Effector memory CD4-positive, alpha-beta T cell (primary cell): ENCODE data around the gene WDR64.

Source experiments
- DNase-seq, 3 donors: peaks; one replicate each; pipeline ENCODE4 v3.0.0-alpha.2; 2020
- H3K27ac ChIP-seq: 2 replicates; pipeline ENCODE4 v1.7.0; 2013; ENCODE audit warnings: mild to moderate bottlenecking, low read length, moderate library complexity; ENCODE audit not compliant: insufficient read depth, poor library complexity, severe bottlenecking
- H3K27me3 ChIP-seq: replicated peaks from 2 replicates; pipeline ENCODE4 v1.7.0; 2013; ENCODE audit warnings: mild to moderate bottlenecking, low read length; ENCODE audit not compliant: insufficient read depth, control insufficient read depth, poor library complexity, severe bottlenecking
- H3K36me3 ChIP-seq: 2 replicates; pipeline ENCODE4 v1.7.0; 2013; ENCODE audit warnings: mild to moderate bottlenecking, low read length, moderate library complexity; ENCODE audit not compliant: control insufficient read depth, insufficient read depth
- H3K4me1 ChIP-seq: 2 replicates; pipeline ENCODE4 v1.7.0; 2013; ENCODE audit warnings: low read length, mild to moderate bottlenecking; ENCODE audit not compliant: control insufficient read depth, insufficient read depth, poor library complexity, severe bottlenecking
- H3K4me3 ChIP-seq: 2 replicates; pipeline ENCODE4 v1.7.0; 2013; ENCODE audit warnings: low read length, low read depth, mild to moderate bottlenecking; ENCODE audit not compliant: insufficient read depth, poor library complexity, severe bottlenecking
- H3K9me3 ChIP-seq: 2 replicates; pipeline ENCODE4 v1.7.0; 2013; ENCODE audit warnings: mild to moderate bottlenecking, low read length, moderate library complexity; ENCODE audit not compliant: control insufficient read depth

The WDR64 gene

DNA sequence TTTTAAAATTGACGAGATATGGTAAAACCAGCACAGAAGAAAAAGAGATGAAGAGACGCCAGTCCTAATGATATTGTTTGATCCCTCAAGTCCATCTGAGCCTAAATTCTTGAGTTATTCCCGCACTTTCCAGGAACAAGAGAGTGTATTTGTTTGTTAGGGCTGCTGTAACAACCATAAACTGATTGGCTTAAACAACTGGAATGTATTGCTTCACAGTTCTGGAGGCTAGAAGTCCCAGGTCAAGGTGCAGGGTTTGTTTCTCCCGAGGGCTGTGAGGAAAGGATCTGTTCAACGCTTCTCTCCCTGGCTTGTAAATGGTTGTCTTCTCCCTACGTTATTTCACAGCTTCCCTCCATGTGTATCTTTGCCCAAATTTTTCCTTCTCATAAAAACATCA lies 188.1 kb downstream of the WDR64 start:
- no peak overlapping the region for H3K4me3 ChIP-seq
- H3K9me3 ChIP-seq, result no peaks in the 10 kb centered on the region
- DNase-seq, result no peak
- H3K4me1 ChIP-seq, result no peaks in the 10 kb centered on the region
- no peaks in the 10 kb centered on the region for H3K36me3 ChIP-seq
- no peaks in the 10 kb centered on the region for H3K27me3 ChIP-seq
- H3K27ac ChIP-seq, result no peak overlapping the region

DNA sequence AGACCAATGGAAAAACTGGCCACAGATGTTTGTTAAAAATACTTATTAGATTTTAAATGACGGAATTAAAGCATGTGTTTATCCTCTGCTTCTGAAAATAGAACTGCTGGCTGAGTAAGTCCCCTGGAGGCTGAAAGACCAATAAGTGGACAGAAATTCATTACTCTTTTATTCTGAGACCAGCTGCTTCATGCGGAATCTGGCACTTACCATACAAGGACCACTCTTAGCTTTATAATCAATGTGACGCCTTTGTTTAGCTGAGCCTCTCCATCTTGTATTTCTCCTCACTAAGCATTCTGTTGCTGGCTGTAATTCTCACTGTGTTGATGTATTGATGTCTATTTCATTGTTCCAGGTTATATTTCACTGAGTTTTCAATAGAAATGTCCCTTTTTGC lies 189.6 kb downstream of the WDR64 start:
- no peak overlapping the region for H3K4me3 ChIP-seq
- no peaks in the 10 kb centered on the region for H3K4me1 ChIP-seq
- H3K9me3 ChIP-seq, result no peaks in the 10 kb centered on the region
- H3K27ac ChIP-seq, result no peak overlapping the region
- no peak for DNase-seq
- H3K36me3 ChIP-seq, result no peaks in the 10 kb centered on the region
- H3K27me3 ChIP-seq, result no peaks in the 10 kb centered on the region

DNA sequence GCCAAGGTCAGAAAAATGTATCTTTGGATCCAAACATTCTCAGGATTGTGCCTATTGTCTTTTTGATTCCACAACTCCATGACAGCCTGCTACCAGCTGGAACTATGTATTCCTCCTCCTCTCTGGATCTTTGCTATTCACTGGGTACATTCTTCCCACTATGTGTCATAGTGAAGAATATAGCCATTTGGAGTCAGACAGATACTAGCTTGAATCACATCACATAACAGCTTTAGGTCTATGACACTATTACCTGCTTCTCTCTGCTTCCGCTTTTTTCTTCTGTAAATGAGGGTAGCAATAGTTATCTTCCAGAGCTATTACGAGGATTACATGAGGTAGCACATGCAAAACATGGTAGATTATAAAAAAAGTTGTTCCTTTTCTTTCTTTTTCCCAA lies 190.5 kb downstream of the WDR64 start:
- H3K36me3 ChIP-seq, result no peaks in the 10 kb centered on the region
- H3K4me3 ChIP-seq, result no peak overlapping the region
- no peaks in the 10 kb centered on the region for H3K4me1 ChIP-seq
- no peaks in the 10 kb centered on the region for H3K9me3 ChIP-seq
- no peak overlapping the region for H3K27ac ChIP-seq
- no peak for DNase-seq
- H3K27me3 ChIP-seq, result no peaks in the 10 kb centered on the region

DNA sequence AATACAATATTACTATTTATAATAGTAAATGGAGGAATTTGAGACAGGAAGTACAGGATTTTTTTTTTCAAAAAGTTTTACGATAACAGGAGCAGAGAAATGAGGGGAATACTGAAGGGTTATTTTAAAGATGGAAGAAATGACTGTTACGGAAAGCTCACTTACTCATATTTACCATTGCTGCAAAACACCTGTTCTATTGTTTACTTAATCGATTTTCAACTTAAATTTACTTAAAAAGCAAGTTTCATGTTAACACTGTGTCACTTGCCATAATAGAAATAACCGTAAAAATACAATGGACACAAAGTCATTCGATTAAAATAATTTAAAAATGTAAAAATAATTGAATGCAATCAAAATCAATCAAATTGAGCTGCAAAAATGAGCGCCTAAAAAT lies 192.5 kb downstream of the WDR64 start:
- Histone ChIP-seq H3K36me3 (no peaks in the 10 kb centered on the region), H3K27ac (no peak overlapping the region), H3K4me3 (no peak overlapping the region), H3K27me3 (no peaks in the 10 kb centered on the region), H3K9me3 (no peaks in the 10 kb centered on the region), H3K4me1 (peaks cover 5% of the 10 kb centered on the region)
- DNase-seq, result no peak

- H3K9me3 ChIP-seq, result no peaks in the 10 kb centered on the region
- H3K4me3 ChIP-seq, result no peak overlapping the region
- no peaks in the 10 kb centered on the region for H3K27me3 ChIP-seq
- peaks cover 5% of the 10 kb centered on the region for H3K4me1 ChIP-seq
- H3K27ac ChIP-seq, result no peak overlapping the region
- DNase-seq, result no peak
- no peaks in the 10 kb centered on the region for H3K36me3 ChIP-seq
Observed at GRCh38 chr1:241846375-241846774, 194.3 kb downstream of the WDR64 start.

DNA sequence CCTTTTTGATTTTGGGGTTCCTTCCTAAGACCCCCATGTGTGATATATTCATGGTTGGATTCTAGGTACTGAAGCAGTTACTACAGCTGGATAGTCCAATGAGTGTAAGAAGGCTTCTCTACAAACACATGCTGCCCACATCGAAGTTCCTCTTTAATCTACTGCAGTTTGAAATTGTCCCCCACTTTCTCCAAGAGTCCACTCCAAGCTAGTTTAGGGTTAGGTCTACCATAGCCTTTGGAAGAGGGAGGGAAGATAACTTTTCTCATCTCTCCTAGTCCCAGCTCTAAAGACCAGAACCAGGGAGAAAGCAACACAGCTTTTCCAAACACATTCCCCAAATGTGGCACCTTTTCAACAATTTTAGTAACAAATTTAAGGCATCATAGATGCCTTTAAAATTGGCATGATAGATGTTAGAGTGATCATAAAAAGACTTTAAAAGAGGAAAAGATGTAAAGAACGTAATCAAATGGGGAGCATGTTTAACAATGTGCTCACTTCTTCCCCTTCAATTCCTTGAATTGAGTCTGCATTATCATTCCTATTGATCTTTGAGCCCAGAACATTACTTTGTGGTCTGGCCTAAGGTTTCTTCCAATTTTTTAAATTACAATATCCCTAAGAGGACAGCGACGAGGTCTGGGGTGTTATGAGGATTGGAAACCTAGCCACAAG lies 194.9 kb downstream of the WDR64 start:
- Histone ChIP-seq H3K27me3 (no peaks in the 10 kb centered on the region), H3K36me3 (no peaks in the 10 kb centered on the region), H3K9me3 (no peaks in the 10 kb centered on the region), H3K4me3 (no peak overlapping the region), H3K27ac (peak overlapping the region; percentile 97), H3K4me1 (peaks cover 5% of the 10 kb centered on the region)
- DNase-seq, result no peak

DNA sequence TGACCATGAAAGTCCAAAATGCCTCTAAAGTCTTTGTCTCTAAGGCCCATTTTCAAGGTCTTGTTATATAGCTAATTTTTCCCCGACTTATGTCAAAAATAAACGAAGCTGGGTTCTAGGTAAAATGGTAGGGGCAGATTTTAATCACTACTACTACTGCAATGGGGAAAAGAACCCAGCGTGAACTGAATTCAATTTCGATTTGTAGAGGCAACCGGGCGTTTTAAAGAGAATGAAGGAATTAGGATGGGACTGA lies 195.4 kb downstream of the WDR64 start:
- Histone ChIP-seq H3K27ac (peak overlapping the region; percentile 97), H3K27me3 (no peaks in the 10 kb centered on the region), H3K4me3 (peak overlapping the region; percentile 100), H3K9me3 (no peaks in the 10 kb centered on the region), H3K4me1 (peaks cover 5% of the 10 kb centered on the region), H3K36me3 (no peaks in the 10 kb centered on the region)
- no peak for DNase-seq

DNA sequence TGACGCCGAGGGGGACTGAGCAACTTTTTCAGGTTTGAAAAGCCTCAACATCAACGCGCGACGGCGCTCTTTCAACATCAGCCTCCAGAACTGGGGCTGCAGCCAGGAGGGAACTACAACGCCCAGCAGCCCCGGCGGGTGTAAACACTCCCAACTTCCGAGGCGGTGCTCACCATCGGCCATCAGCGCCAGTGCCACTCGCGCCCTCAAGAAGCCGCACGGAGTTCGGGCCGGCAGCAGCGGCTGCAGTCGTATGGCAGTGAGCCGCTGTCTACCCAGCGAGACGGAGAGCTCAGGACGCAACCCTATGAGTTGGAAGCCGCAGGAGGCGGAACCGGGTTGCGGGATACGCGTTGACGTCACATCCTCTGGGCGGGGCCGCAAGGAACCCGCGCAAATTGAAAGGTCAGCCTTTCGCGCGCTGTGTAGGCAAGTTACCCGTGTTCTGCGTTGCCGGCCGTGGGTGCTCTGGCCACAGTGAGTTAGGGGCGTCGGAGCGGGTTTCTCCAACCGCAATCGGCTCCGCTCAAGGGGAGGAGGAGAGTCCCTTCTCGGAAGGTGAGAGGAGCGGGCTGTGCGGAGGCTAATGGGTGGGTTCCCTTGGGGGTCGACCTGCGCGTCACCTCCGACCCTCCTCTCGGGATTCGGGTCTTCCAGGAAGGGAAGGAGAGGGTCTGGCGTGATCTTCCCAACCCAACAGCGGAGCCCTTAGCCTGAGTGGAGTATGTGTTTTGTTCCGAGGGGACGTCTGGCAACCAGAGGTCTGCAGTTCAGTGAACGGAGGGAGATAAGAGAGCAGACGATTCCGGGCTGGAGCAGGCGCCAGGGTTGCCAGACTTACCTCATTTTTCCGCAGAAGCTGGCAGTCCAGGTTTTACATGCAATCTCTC lies 196.0 kb downstream of the WDR64 start, which contains the start of gene EXO1:
TSS of gene EXO1 (plus strand) at position 409 of the 890 bp plus-strand sequence. CDS start 2,222 bp downstream, outside the sequence.
- peak; percentile 61 to 81 (median 77) for DNase-seq
- H3K4me3 ChIP-seq, result peak within 1 kb of the TSS; percentile 100
- H3K27me3 ChIP-seq, result no peaks in the 10 kb centered on the region

GRCh38 chr1:241848686-241849344 lies 196.7 kb downstream of the WDR64 start:
- H3K4me1 ChIP-seq, result peaks cover 5% of the 10 kb centered on the region
- H3K9me3 ChIP-seq, result no peaks in the 10 kb centered on the region
- H3K27ac ChIP-seq, result no peak overlapping the region
- no peaks in the 10 kb centered on the region for H3K27me3 ChIP-seq
- H3K36me3 ChIP-seq, result no peaks in the 10 kb centered on the region
- H3K4me3 ChIP-seq, result peak overlapping the region; percentile 100
- DNase-seq, result no peak

More for the DNA sequence above, 196.0 kb downstream of the WDR64 start, which contains the start of gene EXO1:
- no peaks in the 10 kb centered on the region for H3K9me3 ChIP-seq
- H3K4me1 ChIP-seq, result peaks cover 5% of the 10 kb centered on the region
- no peaks in the 10 kb centered on the region for H3K36me3 ChIP-seq
- H3K27ac ChIP-seq, result peak within 1 kb of the TSS; percentile 97

DNA sequence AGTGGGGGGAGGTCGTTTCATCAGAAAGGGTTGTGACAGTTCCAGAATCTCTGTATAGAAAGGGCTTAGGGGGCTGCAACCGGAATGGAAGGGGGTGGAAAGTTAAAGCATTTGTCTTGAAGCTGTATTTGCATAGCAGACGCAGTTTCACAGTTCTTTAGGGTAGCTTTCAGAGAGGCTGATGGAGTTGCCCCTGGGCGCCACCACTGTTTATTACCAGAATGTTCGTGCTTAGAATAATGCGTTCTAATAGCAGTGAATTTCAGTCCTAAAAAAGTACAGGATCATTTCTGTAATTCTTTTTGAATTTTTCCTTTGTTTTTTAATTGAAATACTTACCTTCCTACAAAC lies 197.2 kb downstream of the WDR64 start:
- H3K36me3 ChIP-seq, result no peaks in the 10 kb centered on the region
- no peak for DNase-seq
- no peak overlapping the region for H3K27ac ChIP-seq
- H3K4me1 ChIP-seq, result peaks cover 5% of the 10 kb centered on the region
- H3K27me3 ChIP-seq, result no peaks in the 10 kb centered on the region
- H3K4me3 ChIP-seq, result no peak overlapping the region
- H3K9me3 ChIP-seq, result no peaks in the 10 kb centered on the region
